ENCODE measurements around the gene ACYP1. TPM values are rescaled to one million over a fixed set of nuclear protein-coding genes. Genes with fewer than 3 reads are reported as not detected.

Gene ACYP1
- total and polyA plus RNA-seq, 2 of the 13 experiments (the other 11 are each of a cell fraction or from before 2014, with no cell fraction given), result 9.7 to 22.4 TPM

- TF ChIP-seq HINFP (CRISPR knock-in tag; IDR thresholded peaks at IDR 0.05; ENCODE audit: low read depth) (no peak), ZNF781 (CRISPR knock-in tag; IDR thresholded peaks at IDR 0.05; ENCODE audit: borderline replicate concordance, not compliant biosample characterization) (no peak), ZNF598 (CRISPR knock-in tag; IDR thresholded peaks at IDR 0.05; ENCODE audit: borderline replicate concordance) (0 out of 2 replicates have a peak, but pooled peaks have one; percentile 8), ZNF639 (CRISPR knock-in tag; conservative IDR thresholded peaks at IDR 0.05) (no peak), ZNF816 (CRISPR knock-in tag; IDR thresholded peaks at IDR 0.05; ENCODE audit: borderline replicate concordance) (no peak), CEBPG (CRISPR knock-in tag; IDR thresholded peaks at IDR 0.05) (no peak), ADNP (CRISPR knock-in tag; IDR thresholded peaks at IDR 0.05) (no peak), ZNF883 (CRISPR knock-in tag; IDR thresholded peaks at IDR 0.05; ENCODE audit: not compliant biosample characterization) (no peak), ZNF747 (CRISPR knock-in tag; IDR thresholded peaks at IDR 0.05; ENCODE audit: borderline replicate concordance) (no peak), NR2F6 (IDR thresholded peaks at IDR 0.05) (no peak), NR2F6 (CRISPR knock-in tag; IDR thresholded peaks at IDR 0.05) (no peak), IRF2 (CRISPR knock-in tag; IDR thresholded peaks at IDR 0.05) (no peak), ZNF432 (CRISPR knock-in tag; IDR thresholded peaks at IDR 0.05; ENCODE audit: borderline replicate concordance) (no peak), TCF7L2 (IDR thresholded peaks at IDR 0.05; ENCODE audit: low read depth, low read length) (no peak), SRSF9 (IDR thresholded peaks at IDR 0.05; ENCODE audit: borderline replicate concordance, insufficient read depth, low read depth, low read length, poor library complexity, severe bottlenecking) (no peak), ZNF12 (CRISPR knock-in tag; IDR thresholded peaks at IDR 0.05) (no peak), TBP (CRISPR knock-in tag; IDR thresholded peaks at IDR 0.05) (0 out of 2 replicates have a peak, but pooled peaks have one; percentile 41), ZIK1 (CRISPR knock-in tag; IDR thresholded peaks at IDR 0.05; ENCODE audit: borderline replicate concordance, low read depth) (no peak), BRCA1 (CRISPR knock-in tag; IDR thresholded peaks at IDR 0.05) (no peak), ZEB1 (IDR thresholded peaks at IDR 0.05; ENCODE audit: insufficient replicate concordance, low read depth) (no peak), ATM (IDR thresholded peaks at IDR 0.05; ENCODE audit: borderline replicate concordance) (no peak), ZNF839 (CRISPR knock-in tag; IDR thresholded peaks at IDR 0.05; ENCODE audit: borderline replicate concordance) (no peak), CHCHD3 (CRISPR knock-in tag; IDR thresholded peaks at IDR 0.05) (no peak), FOXC1 (CRISPR knock-in tag; IDR thresholded peaks at IDR 0.05; ENCODE audit: borderline replicate concordance) (0 out of 2 replicates have a peak, but pooled peaks have one; percentile 45), ZFP91 (CRISPR knock-in tag; IDR thresholded peaks at IDR 0.05; ENCODE audit: borderline replicate concordance) (peak; percentile 7; the same call in 1 of the 2 replicates), ZNF124 (CRISPR knock-in tag; IDR thresholded peaks at IDR 0.05) (no peak), ZNF674 (CRISPR knock-in tag; IDR thresholded peaks at IDR 0.05; ENCODE audit: low read depth) (no peak), KDM2A (CRISPR knock-in tag; IDR thresholded peaks at IDR 0.05; ENCODE audit: borderline replicate concordance, low read depth) (peak; percentile 5)
Measured at GRCh38 chr14:75003250-75004027, 60.4 kb downstream of the ACYP1 start (continued).

All from HepG2 (cell line).